ENCODE results near the gene TCF3. TPM values are rescaled to one million over a fixed set of nuclear protein-coding genes. Genes with fewer than 3 reads are reported as not detected.

Gene TCF3
- total and polyA plus RNA-seq, 10 of the 15 experiments (the other 5 are each of a cell fraction or from before 2014, with no cell fraction given) = 6.7 to 282 (median 70.7) TPM

- TF ChIP-seq CTCF (IDR thresholded peaks at IDR 0.05 in 2 of 3, conservative IDR thresholded peaks at IDR 0.05 in 1 of 3; ENCODE audit: control insufficient read depth in 2 of 3, extremely low read depth in 1 of 3, insufficient read depth in 1 of 3, low read depth in 3 of 3, low read length in 3 of 3) = no peak
- TF ChIP-seq, protein P1, sequence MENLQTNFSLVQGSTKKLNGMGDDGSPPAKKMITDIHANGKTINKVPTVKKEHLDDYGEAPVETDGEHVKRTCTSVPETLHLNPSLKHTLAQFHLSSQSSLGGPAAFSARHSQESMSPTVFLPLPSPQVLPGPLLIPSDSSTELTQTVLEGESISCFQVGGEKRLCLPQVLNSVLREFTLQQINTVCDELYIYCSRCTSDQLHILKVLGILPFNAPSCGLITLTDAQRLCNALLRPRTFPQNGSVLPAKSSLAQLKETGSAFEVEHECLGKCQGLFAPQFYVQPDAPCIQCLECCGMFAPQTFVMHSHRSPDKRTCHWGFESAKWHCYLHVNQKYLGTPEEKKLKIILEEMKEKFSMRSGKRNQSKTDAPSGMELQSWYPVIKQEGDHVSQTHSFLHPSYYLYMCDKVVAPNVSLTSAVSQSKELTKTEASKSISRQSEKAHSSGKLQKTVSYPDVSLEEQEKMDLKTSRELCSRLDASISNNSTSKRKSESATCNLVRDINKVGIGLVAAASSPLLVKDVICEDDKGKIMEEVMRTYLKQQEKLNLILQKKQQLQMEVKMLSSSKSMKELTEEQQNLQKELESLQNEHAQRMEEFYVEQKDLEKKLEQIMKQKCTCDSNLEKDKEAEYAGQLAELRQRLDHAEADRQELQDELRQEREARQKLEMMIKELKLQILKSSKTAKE (IDR thresholded peaks at IDR 0.05; ENCODE audit: low read depth, poor library complexity, severe bottlenecking) = no peak
Observed at GRCh38 chr19:1657746-1658145, 5.3 kb upstream of the TCF3 start (continued).

GRCh38 chr19:1656988-1657536 lies 4.6 kb upstream of the TCF3 start:
- ChIA-PET RAD21 (ENCODE audit: unreplicated experiment) (no interaction called here), POLR2A (no interaction called here), CTCF (no interaction called here), SMC1A (ENCODE audit: uncharacterized antibody, unreplicated experiment) (no interaction called here)
- peaks cover 2% of the 10 kb centered on the region; the same call in 2 of the 3 replicates for H3K9me3 ChIP-seq (replicated peaks; ENCODE audit: control insufficient read depth, insufficient read depth, low read length)
- no peak overlapping the region for H3K4me3 ChIP-seq
- H3K27ac ChIP-seq (ENCODE audit: control insufficient read depth, insufficient read depth) = no peak overlapping the region
- no peak for DNase-seq (ENCODE audit: low read depth, low spot score)
- ATAC-seq = no peak
- peaks cover 1% of the 10 kb centered on the region for H3K79me2 ChIP-seq (ENCODE audit: control insufficient read depth, insufficient read depth, low read length)
- H3K27me3 ChIP-seq (replicated peaks in 1 of 2; ENCODE audit: control insufficient read depth in 2 of 2, insufficient read depth in 2 of 2, low read length in 1 of 2) = no peaks in the 10 kb centered on the region
- H3K4me2 ChIP-seq (ENCODE audit: control insufficient read depth, insufficient read depth) = no peak overlapping the region
- intact Hi-C loops (cut with micrococcal nuclease; ENCODE audit: unreplicated experiment) = no loop called here
- no TSS peak for BruUV-seq (replicated peaks)
- no peak for FAIRE-seq
- no peaks in the 10 kb centered on the region for H3K36me3 ChIP-seq (ENCODE audit: control insufficient read depth in 2 of 2, insufficient read depth in 2 of 2, low read length in 1 of 2)
- in situ Hi-C loops (cut with MboI) = no loop called here
- WGBS (ENCODE audit: insufficient coverage, insufficient replicate concordance, low lambda C conversion rate, missing lambda C conversion rate) = 67% methylated on average over 8 of the region's 8 CpGs
- no peaks in the 10 kb centered on the region for H4K20me1 ChIP-seq (ENCODE audit: control insufficient read depth, insufficient read depth)
- peaks cover 15% of the 10 kb centered on the region for H3K4me1 ChIP-seq (ENCODE audit: control insufficient read depth, insufficient read depth, low read length)
- H2AFZ ChIP-seq (ENCODE audit: control insufficient read depth, low read depth, low read length) = no peak overlapping the region
- no peak overlapping the region for H3K9ac ChIP-seq (ENCODE audit: control insufficient read depth, insufficient read depth, low read length)
- TF ChIP-seq REST (IDR thresholded peaks at IDR 0.05; ENCODE audit: low read depth, low read length) (no peak), ZZZ3 (IDR thresholded peaks at IDR 0.05; ENCODE audit: control insufficient read depth, insufficient read length, low read depth) (no peak), MEF2B (IDR thresholded peaks at IDR 0.05; ENCODE audit: partially characterized antibody, poor library complexity, severe bottlenecking) (peak; percentile 40), TCF7 (IDR thresholded peaks at IDR 0.05; ENCODE audit: borderline replicate concordance) (no peak)

Data from GM12878 (cell line).